22Rv1 (cell line): ENCODE data around the gene CDH24.

ENCODE experiments used
- CTCF ChIP-seq: fragments of 450-650 bp; IDR thresholded peaks from 2 replicates; pipeline ENCODE4 v1.5.1; 2017; ENCODE audit warnings: mild to moderate bottlenecking
- ZFX ChIP-seq: fragments of 450-650 bp; IDR thresholded peaks from 2 replicates; pipeline ENCODE4 v1.6.1; 2017; ENCODE audit warnings: antibody characterized with exemption, borderline replicate concordance

- TF ChIP-seq CTCF, result no peak
- TF ChIP-seq ZFX, result no peak
Measured at GRCh38 chr14:23006188-23006534, 51.2 kb downstream of the CDH24 start.
